GM18867 (cell line): ENCODE measurements around the gene ZIC2.
A peak's percentile ranks its signal among the peaks of the same experiment; 100 is the strongest.

Experiments
- ATAC-seq: cut with Tn5 transposase; IDR thresholded peaks from one replicate; pipeline ENCODE4 v1.9.1; 2021; ENCODE audit warnings: mild to moderate bottlenecking, moderate library complexity; ENCODE audit not compliant: unreplicated experiment

The ZIC2 gene

DNA sequence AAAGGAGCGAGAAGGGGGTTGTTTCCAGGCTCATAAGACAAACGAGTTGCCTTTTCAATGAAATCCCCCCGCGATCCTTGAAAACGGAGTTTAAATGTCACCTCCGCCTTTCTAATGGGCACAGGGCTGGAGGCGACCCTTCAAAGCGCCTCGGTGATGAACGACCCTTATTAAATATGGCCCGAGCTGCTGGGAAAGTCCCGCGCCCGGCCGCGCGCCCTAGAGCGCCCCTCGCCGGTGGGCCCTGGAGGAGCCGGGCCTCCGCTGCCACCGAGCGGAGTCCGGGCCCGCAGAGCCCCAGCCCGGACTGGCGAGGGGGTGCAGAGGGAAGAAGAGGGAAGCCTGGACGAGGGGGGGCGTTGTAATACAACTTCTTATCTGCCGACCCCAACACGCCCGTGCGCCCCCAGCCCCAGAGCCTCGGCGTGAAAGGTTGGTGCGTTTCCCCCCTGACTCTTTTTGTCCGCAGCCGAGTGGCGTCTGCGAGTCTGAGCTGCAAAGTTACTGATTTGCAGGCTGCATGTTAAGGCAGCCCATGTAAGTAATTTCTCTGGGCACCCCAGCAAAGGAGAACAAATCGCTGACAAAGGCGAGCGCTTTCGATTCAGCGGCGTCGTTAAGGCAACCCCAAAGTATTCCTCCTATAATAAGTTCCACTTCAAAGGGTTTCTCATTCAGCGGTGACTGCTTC, 21.9 kb upstream of the ZIC2 start:
- ATAC-seq: no peak

- ATAC-seq: no peak
Measured at GRCh38 chr13:99960663-99961311, 20.8 kb upstream of the ZIC2 start.

GRCh38 chr13:99961636-99962035, 19.9 kb upstream of the ZIC2 start:
- no peak for ATAC-seq

GRCh38 chr13:99962242-99962641, 19.3 kb upstream of the ZIC2 start:
- no peak for ATAC-seq

DNA sequence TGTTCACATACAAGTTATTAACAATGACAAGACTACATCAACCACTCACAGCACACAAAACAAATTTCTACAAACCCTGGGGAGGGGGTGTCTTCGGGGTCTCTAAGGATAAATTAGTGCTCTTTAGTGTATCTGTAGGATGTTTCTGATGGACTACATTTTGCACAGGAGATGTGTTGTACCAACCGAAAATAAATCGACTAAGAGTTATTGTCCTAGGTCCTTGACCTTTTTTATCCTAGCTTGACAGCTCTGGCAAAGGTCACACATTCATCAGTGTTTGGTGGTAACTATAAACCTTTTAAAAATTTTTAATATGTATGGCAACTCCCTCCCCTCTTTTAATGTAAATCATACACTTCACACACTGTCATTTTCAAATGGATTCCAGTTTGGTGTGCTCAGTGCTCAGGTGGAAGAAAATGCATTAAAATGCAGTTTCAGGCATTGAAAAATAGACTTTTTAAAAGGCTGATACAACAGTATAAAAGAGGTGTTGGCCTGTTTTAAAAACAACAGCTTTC, 17.7 kb upstream of the ZIC2 start:
- no peak for ATAC-seq

DNA sequence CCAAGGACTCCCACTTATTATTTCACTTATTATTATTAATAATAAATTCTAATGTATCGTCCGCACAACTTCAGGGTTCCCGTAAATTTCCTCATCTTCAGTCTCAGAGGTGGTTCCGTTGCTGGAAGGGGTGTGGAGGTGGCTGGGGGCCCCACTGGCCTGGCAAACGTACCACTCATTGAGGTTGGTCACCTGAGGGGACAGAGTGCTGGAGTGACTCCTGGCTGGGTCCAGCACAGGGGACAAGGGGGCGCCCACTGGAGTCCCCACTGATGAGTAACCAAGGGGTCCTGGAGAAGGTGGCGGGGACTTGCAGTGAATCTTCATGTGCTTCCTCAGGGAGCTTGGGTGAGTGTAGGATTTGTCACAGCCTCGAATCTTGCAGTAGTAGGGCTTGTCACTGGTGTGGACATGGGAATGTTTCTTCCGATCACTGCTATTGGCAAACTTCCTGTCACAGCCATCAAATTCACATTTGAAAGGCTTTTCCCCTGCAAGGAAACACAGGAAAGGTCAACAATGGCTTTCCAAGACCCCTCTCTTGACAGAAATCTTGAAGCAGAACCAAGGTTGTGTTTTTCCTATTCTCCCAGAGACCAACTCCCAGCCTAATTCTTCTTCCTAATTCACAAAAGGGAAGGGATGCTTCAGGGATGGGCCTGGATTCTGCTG, 16.1 kb upstream of the ZIC2 start:
- ATAC-seq: no peak

GRCh38 chr13:99966064-99966805, 15.3 kb upstream of the ZIC2 start:
- ATAC-seq: no peak

GRCh38 chr13:99967498-99967868, 14.1 kb upstream of the ZIC2 start:
- ATAC-seq: no peak

DNA sequence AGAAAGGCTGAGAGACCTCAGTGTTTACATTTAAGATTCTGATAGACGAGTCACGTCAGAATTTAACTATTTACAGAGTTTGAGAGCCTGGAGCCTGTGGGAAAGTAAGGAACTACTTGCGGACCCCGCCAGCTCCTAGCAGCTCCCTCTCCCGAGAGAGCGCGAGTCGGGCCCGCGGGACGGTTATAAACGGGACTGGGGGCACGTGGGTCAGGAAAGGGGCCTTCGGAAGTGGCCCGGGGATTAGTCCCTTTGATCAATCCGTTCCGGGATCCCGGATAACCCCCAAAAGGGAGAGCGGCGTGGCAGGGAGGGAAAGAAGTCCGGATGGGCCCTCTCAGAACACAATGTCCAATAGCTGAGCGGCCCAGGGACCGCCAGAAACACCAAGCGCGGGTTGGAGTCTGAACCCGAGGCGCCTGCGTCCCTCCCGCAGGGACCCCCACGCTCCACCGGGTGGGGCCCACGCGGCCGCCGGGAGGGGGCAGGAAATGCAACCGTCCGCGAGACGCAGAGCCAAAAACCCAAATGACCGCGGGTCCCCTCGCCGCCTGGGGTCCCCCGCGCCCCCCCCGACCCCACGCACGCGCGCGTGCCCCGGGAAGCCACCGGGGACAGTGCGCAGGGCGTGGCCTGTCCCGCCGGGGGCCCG, 13.6 kb upstream of the ZIC2 start:
- ATAC-seq: no peak

- no peak for ATAC-seq
Measured at GRCh38 chr13:99968521-99969452, 12.8 kb upstream of the ZIC2 start.

GRCh38 chr13:99969453-99969918, 12.1 kb upstream of the ZIC2 start:
- no peak for ATAC-seq

DNA sequence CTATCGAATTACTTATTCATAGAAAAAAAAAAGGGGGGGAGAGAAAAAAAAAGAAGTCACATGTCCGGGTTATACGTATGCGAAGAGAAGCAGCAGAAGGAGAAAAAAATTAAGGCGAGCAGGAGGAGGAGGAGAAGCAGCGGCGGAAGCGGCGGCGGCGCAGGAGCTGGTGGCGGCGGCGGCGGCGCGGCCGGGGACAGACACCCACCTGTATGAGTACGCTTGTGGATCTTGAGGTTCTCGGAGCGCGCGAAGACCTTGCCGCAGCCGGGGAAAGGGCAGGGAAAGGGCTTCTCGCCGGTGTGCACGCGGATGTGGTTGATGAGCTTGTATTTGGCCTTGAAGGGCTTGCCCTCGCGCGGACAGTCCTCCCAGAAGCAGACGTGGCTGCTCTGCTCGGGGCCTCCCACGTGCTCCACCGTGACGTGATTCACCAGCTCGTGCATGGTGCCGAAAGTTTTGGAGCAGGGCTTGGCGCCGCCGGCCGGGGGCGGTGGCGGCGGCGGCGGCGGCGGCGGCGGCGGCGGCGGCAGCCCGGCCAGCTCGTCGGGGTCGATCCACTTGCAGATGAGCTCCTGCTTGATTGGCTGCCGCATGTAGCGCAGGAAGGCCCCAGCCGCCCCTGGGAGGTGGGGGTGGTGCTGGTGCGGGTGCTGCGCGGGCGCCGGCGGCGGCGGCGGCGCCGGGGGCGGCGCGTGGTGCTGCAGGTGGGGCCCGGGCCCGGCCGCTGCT, 11.5 kb upstream of the ZIC2 start:
- peak; percentile 52 for ATAC-seq

GRCh38 chr13:99970651-99971575, 10.7 kb upstream of the ZIC2 start:
- peak; percentile 33 for ATAC-seq

- no peak for ATAC-seq
Measured at GRCh38 chr13:99971576-99972189, 9.9 kb upstream of the ZIC2 start, which contains the start of gene ZIC5. Gene ZIC5 (minus strand): TSS chr13:99971767. CDS start chr13:99971603, 164 bp downstream.

DNA sequence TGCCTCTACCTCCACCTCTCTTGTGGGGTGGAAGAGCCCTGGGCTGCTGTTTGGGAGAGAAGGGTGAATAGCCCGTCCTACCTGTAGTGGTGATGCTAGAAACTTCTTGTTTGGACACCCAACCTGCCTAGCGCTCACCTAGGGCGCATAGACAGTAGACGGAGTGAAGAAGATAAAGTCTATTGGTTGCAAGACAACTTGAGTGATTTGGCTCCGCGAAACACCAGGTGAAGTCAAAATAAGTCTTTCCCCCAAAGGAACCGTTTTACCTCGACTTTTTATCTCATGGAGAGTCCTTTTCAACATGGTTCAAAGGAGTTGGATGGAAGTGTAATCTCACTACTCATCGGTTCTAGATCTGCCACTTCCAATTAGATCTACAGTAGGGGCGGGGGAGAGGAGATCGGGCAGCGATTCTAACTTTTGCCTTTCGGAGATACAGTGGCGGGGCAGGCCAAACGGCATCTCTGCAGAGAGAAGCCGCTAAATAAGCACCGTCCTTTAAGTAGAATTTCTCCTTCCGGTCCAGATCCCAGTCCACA, 9.3 kb upstream of the ZIC2 start:
- ATAC-seq: no peak

DNA sequence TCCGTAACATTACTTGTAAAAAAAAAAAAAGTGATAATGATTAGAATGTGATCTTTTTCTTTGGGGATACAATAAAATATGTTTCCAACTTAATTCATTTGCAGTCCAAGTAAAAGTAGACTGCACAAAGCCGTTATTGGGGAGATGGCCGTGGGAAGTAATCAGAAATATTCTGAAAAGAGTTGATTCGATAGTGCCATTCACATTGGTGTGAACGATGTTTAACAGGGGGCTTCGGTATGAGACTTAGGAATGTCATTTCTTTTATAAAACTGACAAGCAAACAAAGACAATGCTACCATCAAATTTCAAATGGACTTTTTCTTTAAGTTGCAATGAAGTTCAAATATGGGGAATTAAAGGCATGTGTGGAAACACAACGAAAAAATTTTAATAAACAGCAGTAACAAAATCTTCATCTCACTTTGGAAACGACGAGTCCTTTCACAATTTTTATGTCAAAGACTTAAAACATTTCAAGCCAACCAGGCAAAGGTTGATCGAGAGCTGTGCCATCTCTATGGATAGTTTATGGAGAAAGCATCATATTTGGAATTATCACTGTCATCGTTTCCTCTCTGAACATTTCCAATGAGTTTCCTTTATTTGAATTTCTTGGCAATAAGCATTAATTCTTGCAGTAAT, 8.3 kb upstream of the ZIC2 start:
- no peak for ATAC-seq

- no peak for ATAC-seq
Measured at GRCh38 chr13:99973808-99974185, 7.8 kb upstream of the ZIC2 start.
